GM18517 (cell line): Measurements from ENCODE around the gene RALB.
"Not testable (repeated sequence)": the region's sequence is repeated elsewhere in the genome, so short reads cannot be mapped to it uniquely, and the experiment has no call there.

Source experiments
- ATAC-seq: cut with Tn5 transposase; IDR thresholded peaks from one replicate; pipeline ENCODE4 v1.9.1; 2021; ENCODE audit warnings: mild to moderate bottlenecking, moderate library complexity; ENCODE audit not compliant: unreplicated experiment

RALB gene

DNA sequence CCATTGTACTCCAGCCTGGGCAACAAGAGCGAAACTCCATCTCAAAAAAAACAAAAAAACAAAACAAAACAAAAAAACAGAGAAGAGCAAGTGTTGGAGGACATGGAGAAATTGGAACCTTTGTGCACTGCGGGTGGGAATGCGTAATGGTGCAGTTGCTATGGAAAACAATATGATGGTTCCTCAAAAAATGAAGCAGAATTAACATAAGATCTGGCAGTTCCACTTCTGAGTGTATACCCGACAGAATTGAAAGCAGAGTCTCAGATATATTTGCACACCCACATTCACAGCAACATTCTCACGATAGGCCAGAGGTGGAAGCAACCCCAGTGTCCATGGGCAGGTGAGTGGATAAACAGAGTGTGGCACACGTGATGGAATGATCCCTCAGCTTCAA, 11.0 kb upstream of the RALB start:
- ATAC-seq: no peak

DNA sequence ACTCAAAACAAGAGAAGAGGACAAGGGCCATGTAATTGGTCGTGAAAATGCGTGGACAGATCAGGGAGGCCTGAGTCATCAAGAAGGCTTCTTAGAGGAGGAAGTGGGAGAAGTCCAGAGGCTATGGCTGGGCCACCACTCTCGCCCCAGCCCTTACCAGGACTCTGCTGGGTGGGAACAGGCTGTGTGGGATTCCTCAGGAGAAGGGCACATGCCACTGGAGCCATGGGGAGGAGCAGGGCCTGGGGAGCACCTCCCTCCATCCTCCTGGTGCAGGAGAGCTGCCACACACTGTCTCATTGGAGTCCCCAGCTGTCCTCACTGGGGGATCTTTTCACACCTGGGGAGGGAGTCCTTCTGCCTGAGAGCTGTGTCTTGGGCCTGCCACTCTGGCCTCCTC, 9.4 kb upstream of the RALB start:
- ATAC-seq: no peak

DNA sequence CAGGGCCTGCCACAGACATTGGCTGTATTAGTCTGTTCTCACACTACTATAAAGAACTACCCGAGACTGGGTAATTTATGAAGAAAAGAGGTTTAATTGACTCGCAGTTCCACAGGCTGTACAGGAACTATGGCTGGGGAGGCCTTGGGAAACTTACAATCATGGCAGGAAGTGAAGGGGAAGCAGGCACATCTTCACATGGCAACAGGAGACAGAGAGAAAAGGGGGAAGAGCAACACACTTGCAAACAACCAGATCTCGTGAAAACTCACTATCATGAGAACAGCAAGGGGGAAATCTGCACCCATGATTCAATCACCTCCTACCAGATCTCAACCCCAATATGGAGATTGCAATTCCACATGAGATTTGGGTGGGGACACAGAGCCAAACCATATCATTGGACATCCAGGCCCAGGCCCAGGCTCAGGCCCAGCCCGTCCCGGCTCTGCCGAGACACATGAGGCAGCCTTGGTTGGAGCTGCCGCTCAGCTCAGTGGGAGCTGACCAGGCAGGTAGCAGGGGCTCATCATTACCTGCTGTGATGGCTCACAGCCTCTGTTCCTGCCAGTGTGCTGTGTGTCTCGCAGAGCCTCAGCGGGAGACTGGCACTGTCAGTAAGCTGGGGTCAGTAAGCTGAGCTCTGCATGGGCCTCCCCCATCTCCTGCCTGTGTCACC, 8.6 kb upstream of the RALB start:
- ATAC-seq: no peak

DNA sequence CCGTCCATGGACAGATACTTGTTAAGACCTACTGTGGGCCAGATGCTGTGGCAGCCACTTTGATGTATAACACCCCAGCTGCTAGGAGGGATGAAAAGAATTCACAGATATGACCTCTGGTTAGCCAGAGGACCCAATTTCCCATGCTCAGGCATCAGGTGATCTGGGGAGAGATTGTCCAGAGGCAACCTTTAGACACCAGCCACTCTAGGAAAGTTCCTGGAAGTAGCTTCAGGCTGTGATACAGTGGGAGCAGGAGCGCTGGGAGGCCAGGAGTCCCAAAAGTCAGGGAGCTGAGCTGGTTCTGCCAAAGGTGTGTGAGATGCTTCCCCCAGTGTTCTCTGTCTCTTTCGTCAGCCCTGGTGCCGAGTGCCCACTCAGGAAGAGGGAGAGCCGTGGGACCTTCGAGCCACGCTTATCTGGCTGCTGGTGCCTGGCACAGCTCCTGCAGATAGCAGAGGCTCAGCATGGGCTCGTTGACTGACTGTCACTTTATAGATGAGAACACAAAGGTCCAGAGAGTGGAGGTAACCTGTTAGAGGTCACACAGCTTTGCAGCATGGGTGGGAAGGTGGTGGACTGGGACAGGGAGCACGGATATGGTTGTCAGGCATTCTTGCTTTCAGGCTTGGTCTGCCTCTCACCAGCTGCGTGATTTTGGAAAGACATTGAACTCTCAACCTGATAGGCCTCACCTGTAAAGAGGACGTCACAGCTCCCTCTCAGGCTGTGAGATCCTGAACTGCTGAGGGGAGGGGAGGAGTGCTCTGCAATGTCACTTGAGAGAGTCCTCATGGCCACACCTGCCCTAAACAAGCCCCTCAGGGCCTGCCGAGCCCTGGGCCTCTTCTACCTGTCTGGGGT, 7.8 kb upstream of the RALB start:
- no peak for ATAC-seq

DNA sequence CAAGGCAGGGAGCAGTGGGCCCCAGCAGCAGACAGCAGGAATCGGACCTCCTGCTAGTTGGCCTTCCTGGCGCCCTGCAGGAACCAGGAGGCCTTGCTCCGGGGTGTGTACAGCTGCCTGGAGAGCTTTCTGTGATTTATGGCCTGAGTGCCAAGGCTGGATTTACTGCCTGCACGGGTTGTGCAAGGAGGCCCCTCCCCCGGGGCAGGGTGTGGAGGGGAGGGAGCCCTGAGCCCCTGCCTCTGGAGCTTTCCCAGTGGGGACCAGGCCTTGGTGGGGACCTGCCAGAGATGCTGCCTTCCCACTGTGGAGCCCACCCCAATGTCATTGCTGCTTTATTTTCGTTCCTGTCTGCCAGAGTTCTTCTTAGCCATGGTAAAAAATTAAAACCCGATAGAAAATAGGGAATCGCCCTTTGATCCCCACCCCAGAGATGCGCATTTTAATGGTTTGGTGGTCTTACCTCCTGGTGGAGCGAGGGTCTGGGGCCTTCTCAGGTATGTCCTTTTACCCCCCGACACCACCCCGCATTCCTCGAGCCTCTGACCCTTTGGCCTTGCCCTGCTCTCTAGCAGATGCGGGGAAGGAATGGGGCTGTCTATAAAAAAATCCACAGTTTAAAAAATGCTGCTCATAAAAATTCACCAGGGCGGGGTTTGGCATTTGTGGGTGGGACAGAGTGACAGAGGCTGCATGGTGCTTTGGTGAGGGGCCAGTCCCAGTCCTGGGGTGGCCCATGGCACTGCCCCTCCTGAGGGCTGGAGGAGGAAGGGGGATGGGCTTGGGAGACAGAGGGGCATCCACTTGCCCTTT, 6.9 kb upstream of the RALB start:
- ATAC-seq: no peak

DNA sequence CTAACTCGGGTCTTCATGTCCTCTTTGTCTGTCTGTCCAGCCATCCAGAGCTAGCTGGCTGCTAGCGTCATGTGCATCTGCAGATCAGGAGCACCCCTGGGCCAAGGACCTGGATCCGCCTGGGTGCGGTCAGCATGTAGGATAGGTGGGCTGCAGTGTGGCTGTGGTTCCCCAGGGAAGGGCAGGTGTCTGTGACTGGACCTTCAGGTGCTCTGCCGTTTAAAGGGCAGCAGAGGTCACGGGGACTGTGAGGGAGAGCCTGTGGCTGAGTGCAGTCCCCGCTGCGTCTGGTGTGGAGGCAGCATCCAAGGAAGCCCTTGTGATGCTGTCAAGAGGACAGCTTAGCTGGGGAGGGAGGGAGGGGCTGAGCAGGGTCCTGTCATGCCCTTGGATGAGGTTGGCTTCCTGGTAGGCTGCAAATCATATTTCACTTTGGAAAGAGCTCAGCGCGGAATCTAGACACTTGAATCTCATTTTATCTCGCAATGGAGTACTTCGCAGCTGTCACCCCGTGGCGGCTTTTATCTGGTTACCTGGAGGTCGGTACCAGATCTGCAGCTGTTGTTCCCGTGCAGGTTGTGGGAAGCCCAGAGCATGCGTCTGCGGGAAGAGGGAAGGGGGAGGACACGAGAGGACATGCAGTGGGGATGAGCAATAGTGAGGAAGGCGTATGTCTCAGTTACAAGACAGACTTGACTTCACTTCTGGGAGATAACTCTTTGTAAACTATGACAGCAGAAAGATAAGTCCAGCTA, 5.9 kb upstream of the RALB start:
- no peak for ATAC-seq

DNA sequence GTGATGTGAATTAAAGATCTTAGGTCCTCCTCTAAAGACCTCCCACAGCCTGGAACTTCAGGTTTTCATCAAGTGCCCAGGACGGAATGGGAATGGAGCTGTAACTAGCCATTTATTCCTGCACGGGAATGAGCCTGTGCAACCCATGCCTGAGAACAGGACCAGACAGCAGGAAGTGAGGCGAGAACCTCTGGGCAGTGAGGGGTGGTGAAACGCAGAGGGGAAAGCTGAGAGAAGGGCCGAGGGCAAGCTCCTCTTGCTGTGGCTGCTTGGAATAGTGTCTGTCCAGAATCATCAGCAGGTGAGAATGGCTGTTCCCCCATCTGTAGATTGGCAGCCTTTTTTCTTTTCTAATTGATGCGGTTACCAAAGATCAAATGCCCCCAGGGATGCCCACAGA, 4.8 kb upstream of the RALB start:
- no peak for ATAC-seq

DNA sequence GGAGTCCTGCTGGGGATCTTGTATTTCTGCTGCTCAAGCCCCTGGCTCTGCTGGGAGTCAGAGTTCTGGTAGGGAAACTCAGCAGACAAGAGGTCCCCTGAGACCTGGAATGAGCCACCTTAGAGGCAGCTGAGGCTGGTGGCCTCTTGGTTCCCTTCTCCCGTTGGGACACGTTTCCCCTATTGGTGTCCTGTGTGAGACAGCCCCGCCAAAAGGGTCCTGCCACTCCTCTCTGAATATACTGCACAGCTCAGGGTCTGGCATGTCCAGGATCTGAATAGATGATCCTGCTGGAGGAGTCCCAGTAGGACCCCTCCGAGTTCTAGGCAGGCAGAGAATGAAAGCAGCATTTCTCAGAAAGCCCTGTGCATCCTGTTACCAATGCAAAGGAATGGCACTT, 2.0 kb upstream of the RALB start:
- no peak for ATAC-seq

DNA sequence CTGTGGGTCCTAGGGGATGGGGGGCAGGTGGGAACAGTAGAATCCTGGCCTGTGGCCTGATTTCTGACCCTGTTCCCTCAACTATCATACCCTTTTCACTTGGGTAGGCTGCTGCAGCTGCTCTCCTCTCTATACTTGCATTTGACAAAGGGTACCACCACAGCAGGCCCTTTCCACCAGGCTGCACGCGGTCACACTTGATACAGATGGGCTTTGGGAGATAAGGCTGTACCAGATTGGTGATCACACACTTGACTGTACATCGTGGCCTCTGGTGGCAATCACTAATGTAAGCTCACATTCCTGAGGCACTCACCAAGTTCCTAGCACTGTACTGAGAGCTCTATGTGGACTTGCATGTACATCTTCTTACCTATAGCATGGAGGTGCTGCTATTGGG, 1.6 kb upstream of the RALB start:
- ATAC-seq: no peak

DNA sequence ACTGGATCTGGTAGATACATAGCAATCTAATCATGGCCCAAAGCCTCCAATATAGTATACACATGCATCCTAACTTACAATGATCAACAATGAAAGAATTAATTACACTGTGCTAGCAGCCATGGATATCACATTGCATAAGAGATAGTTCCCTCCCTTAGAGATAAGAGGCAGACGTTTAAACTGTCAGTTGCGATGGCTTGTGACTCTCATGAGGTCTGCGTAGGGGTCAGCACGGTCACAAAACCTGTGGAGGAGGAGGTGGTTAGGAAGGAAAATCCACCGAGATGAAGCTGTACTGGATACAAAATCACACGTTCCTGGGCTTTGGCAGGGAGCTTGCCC, 800 bp upstream of the RALB start:
- ATAC-seq: no peak

DNA sequence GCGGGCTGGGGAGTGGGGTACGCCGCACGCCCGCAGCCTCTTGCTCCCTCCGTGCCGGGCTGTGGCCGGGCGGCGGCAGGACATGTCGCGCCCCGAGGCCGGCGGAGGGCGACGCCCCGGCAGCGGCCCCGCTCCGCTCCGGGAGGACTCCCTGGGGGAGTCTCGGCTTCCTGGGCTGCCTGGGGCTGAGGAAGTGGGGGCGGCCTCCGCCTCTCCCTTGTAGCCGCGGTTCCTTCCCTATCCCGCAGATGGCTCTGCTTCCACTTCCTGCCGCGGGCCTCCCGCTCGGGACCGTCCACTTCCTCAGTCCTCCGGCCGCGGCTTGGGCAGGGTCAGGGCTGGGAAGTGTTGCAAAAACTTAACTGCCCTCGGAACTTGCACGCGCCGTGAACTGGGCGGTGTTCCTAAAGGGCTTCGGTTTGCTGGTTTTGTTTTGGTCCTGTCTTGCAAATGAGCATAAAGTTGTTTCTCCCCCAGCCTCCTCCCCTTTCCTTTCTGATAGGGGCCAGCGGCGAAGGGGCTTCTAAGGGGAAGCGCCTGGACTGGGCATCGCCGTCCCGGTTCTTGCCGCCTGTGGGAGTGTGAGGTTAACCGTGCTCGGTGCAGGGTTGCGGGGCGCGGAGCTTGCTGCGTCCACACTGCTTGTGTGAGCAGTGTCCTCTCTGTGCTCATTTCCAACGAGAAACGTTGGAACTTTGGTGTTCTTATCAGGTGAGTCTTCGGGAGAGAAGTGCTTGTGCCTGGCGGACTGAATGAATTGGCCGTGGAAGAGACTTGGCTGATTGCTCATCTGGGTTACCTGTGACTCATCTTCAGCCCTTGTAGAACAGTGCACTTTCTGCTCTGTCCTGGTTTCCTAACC, 600 bp downstream of the RALB start:
- peak; percentile 30 for ATAC-seq

DNA sequence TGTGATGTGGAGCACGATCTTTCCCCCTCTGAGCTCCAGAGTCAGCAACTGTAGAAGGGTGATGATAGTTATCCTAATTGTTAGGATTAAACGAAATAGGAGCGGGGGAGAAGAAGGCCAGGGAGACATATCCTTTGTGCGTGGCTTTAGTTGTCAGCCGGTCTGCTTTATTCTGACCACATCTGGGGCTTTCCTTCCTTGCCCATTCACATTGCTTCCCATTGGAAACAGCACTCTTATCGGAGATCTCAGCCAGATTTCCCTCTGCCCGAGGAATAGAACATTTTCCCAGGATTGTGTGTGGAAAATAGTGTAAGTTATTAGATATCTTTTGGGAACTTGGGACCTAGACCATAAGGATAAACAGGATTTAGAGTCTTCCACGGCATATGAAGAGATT, 1.5 kb downstream of the RALB start:
- no peak for ATAC-seq

DNA sequence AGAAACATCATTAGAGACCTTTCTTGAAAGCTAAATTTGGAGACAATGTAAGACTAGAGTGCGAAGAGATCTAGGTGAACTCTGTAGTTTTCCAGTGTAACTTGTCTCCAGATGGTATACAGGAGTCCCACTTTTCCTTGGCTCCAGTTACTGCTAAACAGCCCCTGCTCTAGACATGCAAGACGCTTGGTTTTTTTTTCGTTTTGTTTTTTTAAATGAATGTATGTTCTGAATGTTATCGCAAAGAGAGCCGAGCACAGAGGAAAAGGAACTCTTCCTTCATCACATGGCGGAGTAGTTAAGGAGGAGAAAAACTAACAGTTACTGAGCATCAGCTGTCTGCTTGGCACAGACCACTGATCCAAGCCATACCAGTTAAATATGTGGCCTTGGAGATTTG, 2.4 kb downstream of the RALB start:
- ATAC-seq: no peak

DNA sequence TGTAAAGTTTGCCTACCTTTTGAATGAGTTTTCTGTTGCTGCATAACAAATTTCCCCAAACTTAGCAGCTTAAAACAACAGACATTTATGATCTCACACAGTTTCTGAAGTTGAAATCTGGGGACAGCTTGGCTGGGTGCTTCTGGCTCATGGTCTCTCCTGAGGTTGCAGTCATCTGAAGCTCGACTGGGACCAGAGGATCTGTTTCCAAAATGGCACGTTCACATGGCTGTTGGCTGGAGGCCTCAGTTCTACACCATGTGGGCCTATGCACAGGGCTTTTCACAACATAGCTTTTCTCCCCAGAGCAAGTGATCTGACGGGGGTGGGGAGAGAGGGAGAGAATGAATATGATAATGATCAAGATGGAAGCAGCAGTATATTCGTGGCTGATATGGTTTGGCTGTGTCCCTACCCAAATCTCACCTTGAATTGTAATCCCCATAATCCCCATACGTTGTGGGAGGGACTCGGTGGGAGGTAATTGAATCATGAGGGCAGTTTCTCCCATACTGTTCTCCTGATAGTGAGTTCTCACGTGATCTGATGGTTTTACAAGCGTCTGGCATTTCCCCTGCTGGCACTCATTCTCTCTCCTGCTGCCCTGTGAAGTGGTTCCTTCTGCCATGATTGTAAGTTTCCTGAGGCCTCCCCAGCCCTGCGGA, 3.5 kb downstream of the RALB start:
- no peak for ATAC-seq

DNA sequence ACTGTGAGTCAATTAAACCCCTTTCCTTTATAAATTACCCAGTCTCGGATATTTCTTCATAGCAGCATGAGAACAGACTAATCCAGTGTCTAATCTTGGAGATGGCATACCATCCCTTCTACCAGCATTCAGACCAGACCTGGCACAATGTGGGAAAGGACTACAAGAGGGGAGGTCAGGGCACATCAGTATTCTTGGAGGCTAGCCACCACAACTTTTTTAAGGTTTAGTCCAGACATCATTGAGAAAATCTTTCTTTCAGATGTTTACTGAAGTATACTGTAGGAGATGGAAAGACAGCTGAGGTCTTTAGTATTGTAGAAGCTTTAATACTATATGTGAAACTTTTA, 4.0 kb downstream of the RALB start:
- no peak for ATAC-seq

DNA sequence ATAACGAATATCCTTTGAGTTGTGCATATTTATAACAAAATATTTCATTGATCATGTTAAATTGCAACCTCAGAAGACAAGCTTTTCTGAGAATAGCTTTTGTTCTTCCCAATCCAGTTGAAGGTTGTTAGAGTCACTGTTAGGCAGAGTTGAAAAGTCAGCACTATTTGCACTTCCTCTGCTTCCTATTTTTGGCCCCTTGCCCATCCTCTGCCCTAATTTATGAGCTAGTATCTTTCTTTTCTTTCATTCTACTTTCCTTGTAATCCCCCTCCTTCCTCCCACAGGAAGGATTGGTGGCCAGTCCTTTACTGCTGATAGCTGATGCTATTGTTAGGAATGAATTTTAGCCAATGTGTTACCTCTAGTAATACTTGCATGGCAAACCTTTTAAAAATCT, 4.9 kb downstream of the RALB start:
- no peak for ATAC-seq

DNA sequence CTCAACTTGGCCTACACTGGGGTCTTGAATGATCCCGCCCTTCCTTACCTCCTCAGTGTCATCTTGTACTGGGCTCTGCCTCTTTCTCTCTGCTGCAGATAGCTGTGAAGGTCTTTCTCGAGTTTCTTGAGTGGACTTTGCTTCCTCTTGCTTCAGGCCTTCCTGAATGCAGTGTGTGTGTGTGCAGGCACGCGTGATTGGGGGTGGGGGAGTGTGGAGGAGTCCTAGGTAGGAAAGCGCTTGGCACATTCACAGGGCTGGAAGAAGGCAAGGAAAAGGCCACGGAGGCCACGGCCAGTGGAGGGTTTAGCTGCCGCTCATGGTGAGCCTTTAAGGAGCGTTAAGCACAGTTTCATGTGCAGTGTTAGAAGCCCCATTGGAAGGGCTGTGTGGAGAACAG, 5.5 kb downstream of the RALB start:
- no peak for ATAC-seq

DNA sequence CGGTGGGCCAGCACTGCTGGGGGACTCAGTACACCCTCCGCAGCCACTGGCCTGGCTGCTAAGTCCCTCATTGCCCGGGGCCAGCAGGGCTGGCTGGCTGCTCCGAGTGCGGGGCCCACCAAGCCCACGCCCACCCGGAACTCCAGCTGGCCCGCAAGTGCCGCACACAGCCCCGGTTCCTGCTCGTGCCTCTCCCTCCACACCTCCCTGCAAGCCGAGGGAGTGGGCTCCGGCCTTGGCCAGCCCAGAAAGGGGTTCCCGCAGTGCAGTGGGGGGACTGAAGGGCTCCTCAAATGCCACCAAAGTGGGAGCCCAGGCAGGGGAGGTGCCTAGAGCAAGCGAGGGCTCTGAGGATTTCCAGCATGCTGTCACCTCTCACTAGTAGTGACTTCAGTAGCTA, 7.3 kb downstream of the RALB start:
- not testable (repeated sequence) for ATAC-seq

DNA sequence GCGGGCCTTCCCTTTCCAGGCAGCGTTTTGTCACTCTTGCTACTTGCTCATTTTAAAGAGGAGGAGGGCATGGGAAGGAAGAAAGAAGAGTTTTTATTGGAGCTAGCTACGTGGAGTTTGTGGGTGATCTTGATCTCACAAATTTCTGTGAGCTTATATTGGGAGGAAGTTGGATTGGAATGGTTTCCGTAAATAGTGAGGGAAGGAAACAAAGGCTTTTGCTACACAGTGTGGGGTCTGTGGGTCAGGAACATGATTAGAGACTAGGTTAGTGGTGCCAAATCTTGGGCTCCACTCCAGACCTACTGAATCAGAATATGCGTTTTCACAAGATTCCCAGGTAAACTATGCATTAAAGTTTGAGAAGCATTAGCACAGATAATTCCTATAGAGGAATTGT, 8.1 kb downstream of the RALB start:
- no peak for ATAC-seq
